Activated T-cell treated with anti-CD3 and anti-CD28 coated beads, Interleukin-2, amount 50 U/mL, for 24 hours (primary cell): Measurements from ENCODE around the gene C2orf42.
"Not testable (repeated sequence)": the region's sequence is repeated elsewhere in the genome, so short reads cannot be mapped to it uniquely, and the experiment has no call there.

ENCODE experiments used
- DNase-seq: peaks from one replicate; pipeline ENCODE4 v3.0.0-alpha.2; 2020
- H3K27ac Mint-ChIP-seq: 2 replicates; pipeline ENCODE4 v1.8.0; 2020; ENCODE audit warnings: mild to moderate bottlenecking, mixed read lengths
- H3K27me3 Mint-ChIP-seq: 2 replicates; pipeline ENCODE4 v1.8.0; 2020; ENCODE audit warnings: mixed read lengths
- H3K36me3 Mint-ChIP-seq: 2 replicates; pipeline ENCODE4 v1.8.0; 2020; ENCODE audit warnings: low read depth, mixed read lengths
- H3K4me1 Mint-ChIP-seq: 2 replicates; pipeline ENCODE4 v1.8.0; 2020; ENCODE audit warnings: low read depth, mixed read lengths
- H3K4me3 Mint-ChIP-seq: 2 replicates; pipeline ENCODE4 v1.8.0; 2020; ENCODE audit warnings: mild to moderate bottlenecking, moderate library complexity, mixed read lengths
- H3K9me3 Mint-ChIP-seq: 2 replicates; pipeline ENCODE4 v1.8.0; 2020; ENCODE audit warnings: mixed read lengths

The C2orf42 gene

GRCh38 chr2:70145144-70145490 lies 45.7 kb downstream of the C2orf42 start:
- peaks cover 24% of the 10 kb centered on the region for H3K36me3 Mint-ChIP-seq
- H3K4me3 Mint-ChIP-seq, result no peak overlapping the region
- peaks cover 53% of the 10 kb centered on the region for H3K4me1 Mint-ChIP-seq
- no peaks in the 10 kb centered on the region for H3K27me3 Mint-ChIP-seq
- no peaks in the 10 kb centered on the region for H3K9me3 Mint-ChIP-seq
- H3K27ac Mint-ChIP-seq, result peak overlapping the region; percentile 58
- DNase-seq, result no peak

GRCh38 chr2:70144443-70145143 lies 46.2 kb downstream of the C2orf42 start:
- DNase-seq, result no peak
- Mint-ChIP-seq H3K27me3 (no peaks in the 10 kb centered on the region), H3K4me3 (no peak overlapping the region), H3K9me3 (no peaks in the 10 kb centered on the region), H3K4me1 (peaks cover 58% of the 10 kb centered on the region), H3K36me3 (peaks cover 19% of the 10 kb centered on the region), H3K27ac (peak overlapping the region; percentile 58)

DNA sequence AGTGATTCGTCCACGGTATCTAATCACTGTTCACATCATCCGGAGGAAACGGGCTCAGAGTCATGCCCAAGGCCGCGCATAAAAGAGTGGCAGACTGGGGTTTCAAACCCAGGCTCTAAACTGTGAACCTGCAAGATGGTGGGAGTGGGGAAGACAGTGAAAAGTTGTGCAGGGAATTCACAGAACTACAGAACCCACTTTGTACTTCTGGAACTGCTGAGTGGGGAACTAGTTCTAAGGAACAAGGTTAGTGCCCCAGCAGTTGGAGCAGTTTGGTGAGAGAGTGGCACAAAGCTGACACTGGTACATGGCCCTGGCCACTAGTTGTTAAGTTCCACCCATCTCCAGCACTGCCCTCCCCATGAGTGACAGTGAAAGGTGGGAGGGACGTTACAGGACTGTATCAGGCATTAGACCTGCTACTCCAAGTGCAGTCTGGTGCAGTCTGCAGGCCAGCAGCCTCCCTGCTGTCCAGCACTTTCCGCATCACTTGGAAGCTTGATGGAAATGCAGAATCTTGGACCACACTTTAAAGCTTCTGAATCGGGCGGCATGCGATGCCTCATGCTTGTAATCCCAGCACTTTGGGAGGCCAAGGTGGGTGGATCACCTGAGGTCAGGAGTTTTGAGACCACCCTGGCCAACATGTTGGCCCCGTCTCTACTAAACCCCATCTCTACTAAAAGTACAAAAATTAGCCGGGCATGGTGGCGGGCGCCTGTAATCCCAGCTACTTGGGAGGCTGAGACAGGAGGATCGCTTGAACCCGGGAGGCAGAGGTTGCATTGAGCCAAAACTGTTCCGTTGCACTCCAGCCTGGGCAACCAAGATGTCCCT lies 47.3 kb downstream of the C2orf42 start:
- Mint-ChIP-seq H3K4me3 (peak overlapping the region; percentile 88), H3K27me3 (no peaks in the 10 kb centered on the region), H3K4me1 (peaks cover 64% of the 10 kb centered on the region), H3K9me3 (no peaks in the 10 kb centered on the region), H3K27ac (peak overlapping the region; percentile 100), H3K36me3 (peaks cover 8% of the 10 kb centered on the region)
- peak; percentile 67 for DNase-seq

DNA sequence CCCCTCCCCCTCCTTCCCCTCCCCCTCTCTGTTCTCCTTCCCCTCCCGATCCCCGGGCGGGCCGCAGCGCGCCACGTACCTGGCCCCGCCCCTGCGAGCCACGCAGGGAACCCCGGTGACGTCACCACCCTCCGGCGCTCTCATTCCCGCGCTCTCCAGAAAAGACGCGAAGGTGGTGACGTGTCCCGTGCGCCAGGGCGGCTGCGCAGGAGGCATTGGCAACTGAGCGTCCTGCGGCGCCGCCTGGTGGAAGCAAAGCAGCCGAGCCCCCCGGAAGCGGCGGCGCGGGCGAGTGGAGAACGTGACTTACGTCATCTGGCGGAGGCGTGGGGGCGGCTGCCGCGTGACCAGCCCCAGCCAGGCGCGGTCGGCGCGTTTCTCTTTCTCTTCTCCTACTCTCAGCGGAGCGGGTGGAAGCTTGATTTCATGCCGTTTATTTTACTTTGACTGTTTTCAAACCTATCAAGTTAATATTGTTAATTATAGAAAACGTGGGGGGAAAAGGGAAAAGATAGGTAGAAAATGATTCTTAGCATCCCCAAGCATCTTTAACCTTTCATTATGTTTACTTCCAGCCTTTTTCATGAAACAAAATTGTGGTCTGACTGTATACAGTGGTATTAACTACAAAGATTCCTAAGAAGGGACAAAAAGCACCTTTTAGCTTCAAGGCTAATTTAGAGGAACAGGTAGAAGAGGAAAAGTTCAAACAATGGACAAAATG lies 48.1 kb downstream of the C2orf42 start:
- H3K27me3 Mint-ChIP-seq, result no peaks in the 10 kb centered on the region

GRCh38 chr2:70141902-70142589 lies 48.8 kb downstream of the C2orf42 start:
- Mint-ChIP-seq H3K4me1 (peaks cover 78% of the 10 kb centered on the region), H3K9me3 (no peaks in the 10 kb centered on the region), H3K36me3 (peaks cover 7% of the 10 kb centered on the region), H3K4me3 (peak overlapping the region; percentile 88), H3K27ac (peak overlapping the region; percentile 100), H3K27me3 (no peaks in the 10 kb centered on the region)
- DNase-seq, result no peak

More for the DNA sequence above, 48.1 kb downstream of the C2orf42 start:
- peaks cover 7% of the 10 kb centered on the region for H3K36me3 Mint-ChIP-seq
- peaks cover 71% of the 10 kb centered on the region for H3K4me1 Mint-ChIP-seq
- DNase-seq, result peak; percentile 99
- H3K4me3 Mint-ChIP-seq, result peak overlapping the region; percentile 88
- peak overlapping the region; percentile 100 for H3K27ac Mint-ChIP-seq
- no peaks in the 10 kb centered on the region for H3K9me3 Mint-ChIP-seq

GRCh38 chr2:70141212-70141901 lies 49.5 kb downstream of the C2orf42 start:
- peak; percentile 78 for DNase-seq
- no peaks in the 10 kb centered on the region for H3K9me3 Mint-ChIP-seq

DNA sequence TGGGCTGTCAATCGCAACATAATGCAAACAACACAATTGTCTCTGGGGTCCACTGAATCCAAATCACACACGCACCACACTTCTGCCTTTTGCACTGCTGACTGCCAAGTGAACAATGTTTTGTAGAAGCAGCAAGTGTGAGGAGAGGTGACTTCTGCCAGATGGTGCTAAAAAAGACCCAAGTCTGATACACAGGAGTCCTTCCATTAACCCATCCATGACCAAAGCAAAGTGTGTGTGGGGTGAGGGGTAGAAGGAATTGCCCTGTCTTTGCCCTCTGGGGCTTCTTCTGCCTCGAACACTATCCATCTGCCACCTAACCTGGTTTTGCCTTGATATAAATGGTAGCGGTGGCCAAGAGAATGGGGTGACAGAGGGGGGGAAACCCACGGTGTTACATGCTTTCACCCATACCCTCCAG lies 50.0 kb downstream of the C2orf42 start:
- Mint-ChIP-seq H3K4me1 (peaks cover 78% of the 10 kb centered on the region), H3K27me3 (no peaks in the 10 kb centered on the region), H3K4me3 (peak overlapping the region; percentile 88), H3K36me3 (peaks cover 7% of the 10 kb centered on the region), H3K9me3 (no peaks in the 10 kb centered on the region), H3K27ac (peak overlapping the region; percentile 100)
- DNase-seq, result no peak

More at GRCh38 chr2:70141212-70141901, 49.5 kb downstream of the C2orf42 start:
- Mint-ChIP-seq H3K36me3 (peaks cover 7% of the 10 kb centered on the region), H3K4me1 (peaks cover 78% of the 10 kb centered on the region), H3K4me3 (peak overlapping the region; percentile 88), H3K27ac (peak overlapping the region; percentile 100), H3K27me3 (no peaks in the 10 kb centered on the region)

- H3K36me3 Mint-ChIP-seq, H3K9me3 Mint-ChIP-seq, H3K27me3 Mint-ChIP-seq, DNase-seq: not testable (repeated sequence)
- Mint-ChIP-seq H3K4me3 (peak overlapping the region; percentile 85), H3K27ac (peak overlapping the region; percentile 97), H3K4me1 (peaks cover 88% of the 10 kb centered on the region)
Observed at GRCh38 chr2:70134323-70134983, 56.4 kb downstream of the C2orf42 start.

DNA sequence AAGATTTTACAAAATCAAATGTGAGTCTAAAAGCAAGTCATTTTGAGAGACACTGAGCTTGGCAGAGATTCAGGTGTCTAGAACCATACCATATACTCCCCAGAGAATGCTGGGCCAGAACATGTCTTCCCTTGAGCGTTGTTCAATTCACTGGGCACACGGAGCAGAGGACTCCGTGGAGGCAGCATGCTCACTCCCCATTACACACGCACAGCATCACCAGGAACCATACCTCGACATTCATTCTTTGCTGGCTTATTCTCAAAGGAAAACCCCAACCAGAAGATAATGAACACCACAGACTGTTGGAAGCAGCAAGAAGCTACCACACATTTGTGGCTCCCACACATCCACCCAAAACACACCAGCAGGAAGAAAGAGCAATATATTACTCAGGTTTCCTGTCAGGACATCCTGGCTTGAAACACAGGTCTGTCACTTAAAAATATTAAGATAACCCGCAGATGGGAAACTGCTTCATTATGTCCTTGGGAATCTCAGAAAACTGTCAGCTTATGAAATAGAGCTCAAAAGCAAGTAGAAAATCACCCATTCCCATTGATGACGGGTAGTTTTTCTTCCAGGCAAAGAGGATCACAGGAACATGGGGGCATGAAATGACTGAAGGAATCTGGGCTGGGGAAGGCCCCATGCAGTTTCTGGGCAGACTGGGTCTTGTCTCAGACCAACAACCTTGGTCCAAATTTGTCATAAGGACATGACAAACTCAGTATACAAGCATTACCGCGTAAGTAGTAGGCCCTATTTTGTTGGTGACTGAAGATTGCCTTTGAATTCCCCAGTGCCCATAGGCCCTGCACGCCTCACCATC lies 57.1 kb downstream of the C2orf42 start:
- peaks cover 84% of the 10 kb centered on the region for H3K4me1 Mint-ChIP-seq
- DNase-seq, result peak; percentile 58
- H3K27ac Mint-ChIP-seq, result peak overlapping the region; percentile 97
- H3K36me3 Mint-ChIP-seq, result peaks cover 5% of the 10 kb centered on the region
- peak overlapping the region; percentile 85 for H3K4me3 Mint-ChIP-seq
- H3K9me3 Mint-ChIP-seq, result no peaks in the 10 kb centered on the region
- H3K27me3 Mint-ChIP-seq, result no peaks in the 10 kb centered on the region

GRCh38 chr2:70133127-70133452 lies 57.7 kb downstream of the C2orf42 start:
- Mint-ChIP-seq H3K9me3 (no peaks in the 10 kb centered on the region), H3K36me3 (peaks cover 5% of the 10 kb centered on the region), H3K27me3 (no peaks in the 10 kb centered on the region), H3K27ac (peak overlapping the region; percentile 97), H3K4me3 (peak overlapping the region; percentile 85), H3K4me1 (peaks cover 83% of the 10 kb centered on the region)
- DNase-seq, result no peak

GRCh38 chr2:70132244-70133126 lies 58.3 kb downstream of the C2orf42 start:
- peaks cover 83% of the 10 kb centered on the region for H3K4me1 Mint-ChIP-seq
- peak overlapping the region; percentile 85 for H3K4me3 Mint-ChIP-seq
- peak; percentile 61 for DNase-seq
- H3K27ac Mint-ChIP-seq, result peak overlapping the region; percentile 97
- peaks cover 5% of the 10 kb centered on the region for H3K36me3 Mint-ChIP-seq
- no peaks in the 10 kb centered on the region for H3K27me3 Mint-ChIP-seq
- H3K9me3 Mint-ChIP-seq, result no peaks in the 10 kb centered on the region
